Stimulated activated CD4-positive, alpha-beta T cell treated with anti-CD3 and anti-CD28 coated beads, TNF-alpha, amount 100 ng/mL, for 1 hour (primary cell): ENCODE measurements around the gene RBM28.
A peak's percentile ranks its signal among the peaks of the same experiment; 100 is the strongest.
"Not testable (repeated sequence)": the region's sequence is repeated elsewhere in the genome, so short reads cannot be mapped to it uniquely, and the experiment has no call there.

Source experiments
- DNase-seq, 3 donors: peaks; one replicate each; pipeline ENCODE4 v3.0.0-alpha.2; 2020; ENCODE audit warnings: low read depth in 3 of 3, low spot score in 1 of 3

Gene RBM28

DNA sequence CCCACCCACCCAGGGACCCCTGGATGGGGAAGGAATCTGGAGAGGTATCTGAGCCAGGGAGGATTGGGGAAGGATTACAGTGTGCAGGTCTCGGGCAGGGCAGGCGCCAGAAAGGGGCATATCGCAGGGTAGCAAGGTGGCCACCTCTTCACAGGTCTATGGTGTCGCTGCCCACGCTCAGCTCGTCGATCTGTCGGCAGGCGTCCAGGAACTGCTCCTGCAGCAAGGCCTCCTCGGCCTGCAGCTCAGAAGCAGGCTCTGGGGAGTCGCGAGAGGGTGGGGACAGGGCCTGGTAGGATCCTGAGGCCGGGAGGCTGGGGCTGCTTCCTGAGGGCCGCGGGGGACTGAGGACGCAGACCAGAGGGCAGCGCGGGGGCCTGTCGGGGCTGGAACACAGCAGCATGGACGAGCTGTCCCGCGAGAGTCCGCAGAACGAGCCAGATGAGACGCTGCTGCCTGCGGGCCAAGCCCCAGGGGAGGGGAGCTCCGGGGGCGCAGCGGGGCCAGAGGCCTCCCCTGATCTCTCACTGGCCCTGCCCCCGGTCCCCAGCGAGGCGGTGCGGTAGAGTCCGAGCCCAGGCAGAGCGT is 7.1 kb upstream of the RBM28 start:
- DNase-seq: no peak

DNA sequence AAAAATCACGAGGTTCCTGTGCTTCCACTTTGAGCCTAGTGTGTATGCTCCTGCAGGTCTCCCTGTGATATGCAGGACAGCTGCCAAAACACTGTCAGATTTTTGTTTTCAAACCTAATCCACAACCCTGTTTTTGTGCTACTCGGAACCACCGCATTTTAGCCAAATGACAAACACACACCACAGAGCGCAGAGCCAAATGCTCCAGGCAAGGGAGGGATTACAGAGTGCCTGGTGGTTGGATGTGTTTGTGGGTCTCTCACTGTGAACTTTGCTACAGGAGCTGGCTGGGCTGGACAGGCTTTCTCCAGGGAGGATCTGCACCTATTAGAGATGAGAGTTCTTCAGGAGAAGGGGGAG is 5.7 kb upstream of the RBM28 start:
- DNase-seq: no peak

DNA sequence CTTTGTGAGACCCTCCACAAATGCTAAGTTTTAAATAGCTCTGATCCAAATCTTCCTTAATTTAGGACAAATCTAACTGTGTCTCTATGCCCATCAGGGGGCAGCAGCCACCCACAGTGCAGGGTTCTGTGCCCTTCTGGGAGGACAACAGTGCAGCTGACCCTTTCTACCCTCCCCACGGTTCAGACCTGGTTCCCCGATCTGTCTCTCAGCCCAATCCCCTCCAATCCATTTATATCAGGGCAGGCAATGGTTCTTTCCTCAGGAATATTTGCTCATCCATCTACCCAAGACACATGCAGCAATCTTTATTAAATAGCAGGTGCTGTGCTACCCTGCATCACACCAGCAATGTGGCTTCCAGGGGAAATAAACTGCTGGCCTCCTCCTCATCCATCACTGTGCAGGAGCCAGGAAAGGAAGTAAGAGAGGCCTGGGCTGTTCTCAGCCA is 4.0 kb upstream of the RBM28 start:
- DNase-seq: peak in 1 of 3 donors; percentile 46

DNA sequence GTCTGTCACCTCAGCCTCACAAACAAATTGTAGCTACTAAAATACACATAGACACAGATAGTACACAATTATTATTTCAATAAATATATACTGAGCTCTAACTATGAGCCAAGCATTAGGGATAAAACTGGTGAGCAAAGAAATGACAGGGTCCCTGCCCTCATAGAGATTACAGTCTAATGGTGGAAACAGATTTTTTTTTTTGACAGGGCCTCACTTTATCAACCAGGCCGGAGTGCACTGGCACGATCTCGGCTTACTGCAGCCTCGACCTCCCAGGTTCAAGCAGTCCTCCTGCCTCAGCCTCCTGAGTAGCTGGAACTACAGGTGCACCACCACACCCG is 695 bp upstream of the RBM28 start:
- DNase-seq: no peak

DNA sequence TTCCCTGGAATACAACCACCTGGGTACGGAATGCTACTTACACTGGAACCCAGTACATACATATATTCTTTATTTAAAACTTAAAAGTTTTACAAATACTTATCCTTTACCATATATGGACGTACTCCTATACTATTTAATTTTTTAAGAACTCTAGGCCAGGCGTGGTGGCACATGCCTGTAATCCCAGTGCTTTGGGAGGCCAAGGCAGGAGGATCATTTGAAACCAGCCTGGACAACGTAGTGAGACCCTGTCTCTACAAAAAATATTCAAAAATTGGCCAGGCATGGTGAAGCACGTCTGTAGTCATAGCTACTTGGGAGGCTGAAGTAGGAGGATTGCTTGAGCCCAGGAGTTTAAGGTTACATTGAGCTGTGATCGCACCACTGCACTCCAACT is 2.0 kb downstream of the RBM28 start:
- no peak for DNase-seq

DNA sequence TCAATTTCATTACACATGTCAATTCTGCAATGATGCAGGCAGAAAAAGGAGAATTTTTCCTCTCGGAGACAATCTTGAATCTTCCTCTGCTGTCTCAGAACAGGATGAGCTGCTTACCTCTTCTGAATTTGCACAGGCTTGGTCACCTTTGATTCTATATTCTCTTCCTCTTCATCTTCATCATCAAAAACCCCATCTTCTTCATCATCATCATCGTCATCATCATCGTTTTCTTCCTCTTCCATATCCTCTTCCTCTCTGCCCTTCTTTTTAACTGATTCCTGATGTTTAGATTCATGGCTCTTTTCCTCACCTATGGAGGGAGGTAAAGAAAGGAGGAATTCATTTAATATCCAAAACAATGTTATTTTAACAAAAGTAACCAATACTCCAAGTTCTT is 8.0 kb downstream of the RBM28 start:
- DNase-seq: no peak

DNA sequence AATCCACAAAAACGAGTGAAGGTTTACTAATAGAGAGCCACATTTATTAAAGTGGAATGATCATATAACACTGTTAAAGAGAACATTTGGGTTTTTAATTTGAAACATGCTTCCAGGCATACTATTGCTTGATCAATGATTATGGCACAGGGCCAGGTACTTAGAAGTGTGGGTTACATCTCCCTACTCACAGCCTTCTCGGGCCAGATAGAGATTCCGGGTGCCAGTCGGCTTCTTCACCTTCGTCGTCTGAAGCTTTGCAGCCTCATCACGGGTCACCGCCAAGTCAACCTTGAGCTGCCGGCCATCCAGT is 19.4 kb downstream of the RBM28 start:
- no peak for DNase-seq

DNA sequence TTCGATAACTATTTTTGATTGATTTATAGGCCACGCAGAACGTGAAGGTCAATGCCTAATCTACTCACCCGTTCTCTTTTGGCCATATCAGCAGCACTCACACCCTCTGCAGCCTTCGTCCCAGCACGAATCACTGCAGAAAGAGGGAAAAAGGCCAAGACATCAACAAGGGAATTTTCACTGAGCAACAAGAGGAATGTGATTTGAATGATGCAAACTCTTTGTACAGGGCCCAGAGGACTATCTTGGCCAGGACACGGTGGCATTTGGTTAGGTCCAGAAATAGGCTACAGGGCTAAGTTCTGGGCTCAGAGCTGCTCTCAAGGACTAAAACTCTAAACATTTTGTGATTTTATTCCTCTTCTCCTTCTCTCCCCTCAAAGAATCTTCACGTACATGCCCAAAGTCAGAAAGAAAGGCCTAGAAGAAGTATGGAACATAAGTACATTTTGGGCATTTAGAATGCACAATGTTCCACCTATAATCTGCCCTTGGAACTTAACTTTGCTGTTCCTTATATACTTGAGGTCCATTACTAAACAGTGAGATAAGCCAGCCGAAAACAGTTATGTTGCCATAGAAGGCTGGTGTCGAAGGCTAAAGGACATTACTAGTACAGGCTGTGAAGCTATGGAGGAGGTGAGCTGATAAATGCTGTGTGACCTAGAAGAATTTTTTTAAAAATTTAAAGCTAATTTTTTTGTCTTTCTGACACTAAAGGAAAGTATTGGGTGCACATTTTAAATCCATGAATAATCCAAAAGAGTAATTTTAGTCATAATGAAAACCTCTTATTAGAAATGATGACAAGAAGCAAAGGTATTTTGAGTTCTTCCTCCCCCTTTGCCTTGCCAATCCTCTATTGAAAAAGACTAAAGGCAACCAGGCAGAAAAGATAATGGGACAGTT is 20.0 kb downstream of the RBM28 start:
- DNase-seq: no peak

DNA sequence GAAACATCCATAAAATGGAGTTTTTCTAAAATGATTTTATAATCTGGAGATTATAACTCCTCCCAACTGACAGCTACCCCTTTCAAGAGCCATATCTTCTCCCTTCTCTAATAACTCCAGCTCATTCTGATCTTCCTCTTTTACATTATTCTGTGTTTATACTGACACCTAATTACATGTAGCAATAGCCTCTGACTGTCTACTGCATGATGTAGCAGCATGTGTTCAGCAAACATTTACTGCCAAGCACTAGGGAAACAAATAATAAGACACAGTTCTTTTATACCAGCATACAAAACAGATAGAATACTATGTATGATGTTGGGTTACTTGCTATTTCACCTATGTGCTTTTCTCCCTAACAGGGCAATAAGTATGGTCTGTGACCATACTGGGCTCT is 20.7 kb downstream of the RBM28 start:
- DNase-seq: no peak

DNA sequence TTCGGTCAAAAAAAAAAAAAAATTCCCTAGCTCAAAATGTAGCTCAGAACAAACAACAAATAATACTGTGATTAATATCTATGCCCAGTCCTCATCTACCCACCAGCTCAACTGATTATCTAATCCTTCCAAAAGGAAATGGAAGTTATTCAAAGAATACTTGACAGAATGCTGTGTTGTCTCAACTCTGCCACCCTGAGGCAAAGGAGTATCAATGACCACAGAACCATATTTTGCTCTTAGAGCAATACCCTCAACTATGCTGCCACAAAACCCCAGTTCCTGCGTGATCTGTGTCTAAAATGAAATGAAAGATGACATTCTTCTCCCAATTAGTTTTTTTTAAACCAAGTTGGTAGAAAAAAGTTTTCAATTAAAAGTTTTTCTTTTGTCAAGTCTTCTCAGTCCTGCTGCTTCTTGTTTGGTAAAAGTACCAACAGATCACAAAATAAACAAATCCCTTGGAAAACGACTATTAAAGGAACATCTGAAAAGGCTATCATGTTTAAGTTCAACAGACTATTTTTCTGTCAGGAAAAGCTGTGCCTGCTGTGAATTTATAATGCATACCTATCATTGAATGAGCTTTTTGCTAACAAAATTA is 21.6 kb downstream of the RBM28 start:
- DNase-seq: no peak

DNA sequence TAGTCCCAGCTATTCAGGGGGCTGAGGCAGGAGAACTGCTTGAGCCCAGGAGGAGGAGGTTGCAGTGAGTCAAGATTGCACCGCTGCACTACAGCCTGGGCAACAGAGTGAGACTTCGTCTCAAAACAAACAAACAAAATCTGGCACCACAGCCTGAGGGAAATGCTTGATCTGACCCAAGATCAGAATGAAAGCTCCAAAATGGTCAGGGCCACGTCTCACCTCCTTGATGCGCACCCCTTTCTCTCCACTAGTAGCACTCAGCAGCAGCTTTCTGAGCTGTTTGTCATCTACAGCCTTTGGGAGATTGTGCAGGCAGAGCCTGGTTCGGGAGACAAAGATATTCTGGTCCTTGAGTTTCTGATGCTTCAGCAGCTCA is 22.7 kb downstream of the RBM28 start:
- no peak for DNase-seq

DNA sequence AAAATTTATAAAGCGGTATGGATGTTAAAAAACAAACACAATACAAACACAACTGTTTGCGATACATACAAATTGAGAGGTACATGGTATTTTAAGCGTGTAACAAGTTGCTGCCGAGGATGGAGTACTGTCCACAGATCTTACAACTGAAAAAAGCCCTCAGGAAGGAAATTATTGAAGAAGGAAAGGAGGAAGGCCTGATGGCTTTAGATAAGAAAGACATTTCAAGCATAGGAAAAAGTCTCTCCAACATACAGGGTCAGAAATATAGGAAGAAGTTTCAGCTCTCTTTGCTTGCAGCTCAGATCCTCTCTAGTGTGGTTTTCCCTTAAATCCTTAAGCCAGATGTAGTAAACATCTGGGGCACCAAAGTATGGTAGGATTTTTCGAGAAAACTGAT is 25.0 kb downstream of the RBM28 start:
- DNase-seq: no peak

DNA sequence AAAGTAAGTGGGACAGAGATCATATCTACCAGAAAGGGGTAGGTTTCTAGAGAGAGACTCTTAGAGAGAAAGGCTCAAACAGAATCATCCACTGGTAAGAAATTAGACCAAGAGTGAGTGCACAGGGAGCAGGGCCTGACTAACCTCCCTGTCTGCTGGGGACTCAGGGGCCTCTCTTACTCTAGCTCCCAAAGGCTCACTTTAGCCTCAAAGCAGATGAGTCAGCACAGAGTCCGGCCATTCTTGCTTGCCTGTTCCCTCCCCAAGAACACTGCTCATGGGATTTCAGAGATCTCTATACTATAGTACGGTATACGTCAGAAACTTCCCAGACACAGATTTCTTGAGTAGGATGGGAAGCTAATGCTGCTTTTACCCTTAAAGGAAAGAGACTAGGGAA is 32.7 kb downstream of the RBM28 start:
- DNase-seq: no peak

DNA sequence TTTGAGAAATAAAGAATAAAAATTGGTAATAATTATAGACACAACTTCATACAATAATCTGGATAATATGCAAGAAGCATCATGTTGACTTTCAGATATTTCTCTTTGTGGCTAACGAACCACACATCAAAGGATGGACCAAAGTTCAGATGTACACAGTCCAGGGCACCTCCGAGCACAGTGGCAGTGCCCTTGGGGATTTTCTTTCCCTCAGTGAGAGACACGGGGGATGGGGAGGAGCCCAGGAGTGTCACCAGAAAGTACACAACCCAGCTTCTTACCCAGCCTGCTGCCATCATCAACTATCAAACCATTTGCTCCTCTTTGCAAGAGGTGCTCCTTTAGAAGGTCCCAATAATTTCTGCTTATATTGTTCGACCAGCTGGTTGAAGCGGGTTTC is 33.2 kb downstream of the RBM28 start:
- no peak for DNase-seq

DNA sequence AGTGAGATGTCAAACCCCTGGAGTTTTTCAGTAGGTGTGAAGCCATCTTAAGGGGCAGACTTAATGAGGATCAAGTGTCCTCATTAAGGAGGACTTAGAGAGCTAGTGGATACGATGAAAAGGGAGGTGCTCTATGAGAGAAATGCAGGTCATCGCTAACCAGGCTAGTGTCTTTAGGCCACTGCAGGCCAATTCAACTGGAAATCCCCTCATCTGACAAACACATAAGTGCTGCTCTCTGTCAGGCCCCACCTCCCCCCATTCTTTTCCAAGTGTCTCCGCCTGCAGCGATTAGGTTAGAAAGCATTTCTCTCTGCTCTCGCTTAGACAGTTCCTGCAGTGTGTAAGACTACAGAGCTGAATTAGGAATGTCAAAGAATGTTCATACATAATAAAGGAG is 33.7 kb downstream of the RBM28 start:
- no peak for DNase-seq

DNA sequence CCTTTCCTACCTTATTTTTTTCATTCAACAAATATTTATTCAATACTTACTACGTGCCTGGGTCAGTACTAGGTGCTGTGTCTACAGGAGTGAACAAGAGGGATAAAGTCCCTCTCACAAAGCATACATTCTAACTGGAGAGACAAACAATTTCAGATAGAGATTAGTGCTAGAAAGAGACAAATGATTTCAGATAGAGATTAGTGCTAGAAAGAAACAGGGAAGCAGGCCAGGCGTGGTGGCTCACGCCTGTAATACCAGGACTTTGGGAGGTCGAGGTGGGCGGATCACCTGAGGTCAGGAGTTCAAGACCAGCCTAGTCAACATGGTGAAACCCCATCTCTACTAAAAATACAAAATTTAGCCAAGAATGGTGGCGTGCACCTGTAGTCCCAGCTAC is 34.6 kb downstream of the RBM28 start:
- DNase-seq: no peak

DNA sequence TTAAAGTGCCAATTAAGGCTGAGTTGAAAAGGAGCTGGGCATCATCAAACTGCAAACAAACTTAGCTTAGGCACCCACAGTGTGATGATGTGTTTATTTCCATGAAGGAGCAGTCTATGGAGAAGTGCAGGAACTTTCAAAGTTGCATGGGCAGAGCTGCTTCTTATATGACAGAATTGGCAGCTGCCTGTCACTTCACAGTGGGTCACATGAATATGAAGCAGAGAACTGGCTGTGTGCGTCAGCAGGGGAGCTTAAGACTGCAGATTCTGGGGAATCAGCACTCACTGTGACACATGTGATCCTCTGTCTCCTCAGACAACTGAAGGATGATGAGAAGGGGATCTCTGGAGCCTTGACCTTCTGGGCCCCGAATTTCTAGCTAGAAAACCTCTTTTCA is 36.6 kb downstream of the RBM28 start:
- DNase-seq: no peak

DNA sequence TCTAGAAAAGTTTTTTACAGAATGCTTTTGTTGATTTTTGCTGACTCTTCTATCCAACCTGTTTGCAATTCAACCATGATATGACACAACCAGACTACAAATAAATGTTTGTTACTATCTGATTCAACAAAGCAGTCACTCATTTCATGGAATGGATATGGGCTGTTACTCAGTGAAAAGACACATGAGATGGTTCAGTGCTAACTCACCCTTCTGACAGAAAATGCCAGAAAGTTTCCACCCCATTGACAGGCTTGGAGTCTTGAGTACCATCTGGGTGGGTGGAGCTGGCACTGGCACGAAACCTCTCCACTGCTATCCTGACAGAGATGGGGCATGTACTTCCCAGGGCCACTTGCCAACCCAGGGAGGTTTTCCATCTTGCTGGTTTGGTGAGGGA is 39.5 kb downstream of the RBM28 start:
- no peak for DNase-seq

DNA sequence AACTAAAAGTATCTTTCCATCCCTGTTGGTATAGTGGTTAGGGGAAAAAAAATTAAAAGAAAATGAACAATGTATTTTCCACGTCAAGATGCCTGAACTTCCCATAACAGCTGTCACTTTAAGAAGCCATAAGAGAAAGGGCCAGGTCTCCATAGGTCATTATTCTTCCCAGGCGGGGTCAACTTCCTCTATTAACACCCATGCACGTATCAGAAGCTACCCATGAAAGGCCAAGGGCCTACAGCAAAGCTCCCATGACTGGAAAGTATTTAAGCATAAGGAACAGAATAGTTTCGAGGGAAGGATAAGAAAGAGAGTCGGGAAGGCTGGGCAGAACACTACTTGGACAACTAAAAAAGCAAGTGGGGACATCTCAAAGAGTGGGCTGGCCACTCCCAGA is 40.1 kb downstream of the RBM28 start:
- no peak for DNase-seq

DNA sequence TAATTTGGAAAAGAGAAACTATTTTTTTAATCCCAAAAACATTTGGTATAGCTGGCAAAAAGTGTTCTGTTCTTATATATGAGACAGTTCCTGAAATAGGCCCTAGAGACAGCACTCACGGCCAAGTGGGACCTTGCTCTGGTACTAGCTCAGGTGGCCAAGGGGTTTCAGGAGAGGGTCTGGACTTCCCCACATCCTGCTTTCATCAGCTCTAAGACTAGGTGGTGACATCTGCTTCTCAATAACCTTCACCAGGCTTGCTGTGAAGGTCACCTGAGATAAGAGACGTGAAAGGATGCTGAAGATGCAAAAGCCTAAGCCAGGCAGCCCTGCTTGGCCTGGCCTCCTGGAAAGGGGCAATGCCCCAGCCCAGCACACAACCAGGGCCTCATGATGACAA is 40.6 kb downstream of the RBM28 start:
- no peak for DNase-seq

DNA sequence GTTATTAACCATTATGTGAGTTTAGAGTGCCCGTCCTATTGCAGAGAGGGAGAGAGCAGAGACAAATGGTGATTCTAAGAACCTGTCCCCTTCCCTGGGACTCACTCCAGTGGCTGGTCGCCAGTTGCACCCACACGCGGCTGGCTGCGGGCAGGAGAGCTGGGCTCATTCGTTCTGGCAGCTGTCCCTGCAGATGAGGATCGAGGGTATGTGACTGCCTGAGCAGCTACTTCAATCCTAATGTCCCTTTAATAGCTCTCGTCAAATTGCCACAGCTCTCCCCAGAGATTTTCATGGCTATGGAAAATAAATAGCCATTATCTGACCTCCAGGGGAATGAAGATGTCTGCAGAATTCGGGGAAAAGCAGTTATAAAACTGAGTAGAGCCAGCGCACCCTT is 41.6 kb downstream of the RBM28 start:
- no peak for DNase-seq

DNA sequence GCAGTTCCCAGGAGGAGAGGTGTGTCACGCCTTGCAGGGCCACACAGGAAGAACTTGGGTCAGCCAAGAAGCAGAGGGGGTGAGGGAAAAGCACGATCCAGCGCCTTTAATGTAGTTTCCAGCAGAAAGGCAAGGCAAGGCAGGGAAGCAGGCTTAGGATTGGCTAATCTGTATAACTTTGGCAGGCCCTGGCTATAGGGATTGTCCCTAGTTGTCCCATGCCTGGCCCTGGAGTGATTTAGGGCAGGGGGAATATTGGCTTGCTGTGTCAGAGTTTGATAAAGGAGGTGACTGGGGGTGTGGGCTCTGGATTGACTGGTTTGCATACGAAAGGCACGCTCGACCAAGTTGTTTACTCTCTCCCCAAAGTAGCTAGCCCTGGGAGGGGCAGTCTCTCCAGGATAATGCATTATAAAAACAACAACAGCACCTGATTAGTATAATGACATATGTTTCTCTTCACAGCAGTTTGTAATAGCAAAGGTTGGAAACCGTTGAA is 44.5 kb downstream of the RBM28 start:
- DNase-seq: no peak

DNA sequence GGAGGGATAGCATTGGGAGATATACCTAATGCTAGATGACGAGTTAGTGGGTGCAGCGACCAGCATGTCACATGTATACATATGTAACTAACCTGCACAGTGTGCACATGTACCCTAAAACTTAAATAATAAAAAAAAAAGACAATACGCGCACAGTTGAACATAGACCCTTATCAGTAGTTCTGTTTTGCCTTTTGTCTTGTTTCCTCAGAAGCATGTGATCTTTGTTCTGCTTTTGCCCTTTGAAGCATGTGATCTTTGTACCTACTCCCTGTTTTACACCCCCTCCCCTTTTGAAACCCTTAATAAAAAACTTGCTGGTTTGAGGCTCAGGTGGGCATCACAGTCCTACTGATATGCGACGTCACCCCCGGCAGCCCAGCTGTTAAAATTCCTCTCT is 45.7 kb downstream of the RBM28 start:
- DNase-seq: not testable (repeated sequence)
